Nephron (organoid): ENCODE results near the gene PPP1R2B.

Experiments
- H3K27ac Mint-ChIP-seq, 3 experiments: 2 replicates each; pipeline ENCODE4 v1.8.0; 2020; ENCODE audit warnings: mixed read lengths in 3 of 3, mild to moderate bottlenecking in 2 of 3, moderate library complexity in 1 of 3
- H3K27me3 Mint-ChIP-seq: 2 replicates; pipeline ENCODE4 v1.8.0; 2021; ENCODE audit warnings: low read depth, mild to moderate bottlenecking, moderate library complexity, mixed read lengths
- H3K36me3 Mint-ChIP-seq: 2 replicates; pipeline ENCODE4 v1.8.0; 2020; ENCODE audit warnings: low read depth, mixed read lengths
- H3K4me1 Mint-ChIP-seq: 2 replicates; pipeline ENCODE4 v1.8.0; 2020; ENCODE audit warnings: mixed read lengths
- H3K4me3 Mint-ChIP-seq, 3 experiments: 2 replicates each; pipeline ENCODE4 v1.8.0; 2020; ENCODE audit warnings: mild to moderate bottlenecking in 3 of 3, mixed read lengths in 3 of 3, moderate library complexity in 2 of 3
- H3K9me3 Mint-ChIP-seq: 2 replicates; pipeline ENCODE4 v1.8.0; 2020; ENCODE audit warnings: mixed read lengths
- TF ChIP-seq, protein P1 (sequence below), 3 experiments: fragments of 200-600 bp; sonication (generic); IDR thresholded peaks; one replicate each; pipeline ENCODE4 v1.5.0; 2021; ENCODE audit warnings: antibody characterized with exemption in 3 of 3; ENCODE audit not compliant: unreplicated experiment in 3 of 3

PPP1R2B gene

DNA sequence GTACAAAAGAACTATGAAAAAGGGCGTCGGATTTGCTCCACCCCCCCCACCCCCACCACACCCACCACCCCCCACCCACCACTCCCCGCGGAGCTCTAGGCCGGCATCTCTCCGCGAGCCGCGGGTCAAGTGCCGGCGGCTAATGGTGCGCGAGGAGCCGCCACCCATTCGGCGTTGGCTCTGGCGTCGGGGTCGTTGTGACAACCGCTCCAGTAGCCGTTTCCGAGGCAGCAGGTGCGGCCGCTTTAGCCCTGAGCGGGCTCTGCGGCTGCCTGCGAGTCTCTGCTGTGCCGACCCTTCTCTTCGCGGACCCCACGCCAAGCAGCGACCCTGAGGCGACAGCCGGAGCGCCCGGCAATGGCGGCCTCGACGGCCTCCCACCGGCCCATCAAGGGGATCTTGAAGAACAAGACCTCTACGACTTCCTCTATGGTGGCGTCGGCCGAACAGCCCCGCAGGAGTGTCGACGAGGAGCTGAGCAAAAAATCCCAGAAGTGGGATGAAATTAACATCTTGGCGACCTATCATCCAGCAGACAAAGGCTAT, at the start of gene PPP1R2B:
Gene PPP1R2B, plus strand, starts transcription at position 90 of the 546 bp plus-strand sequence. Its CDS starts 268 bp downstream, at position 358.
- Mint-ChIP-seq H3K4me1 (no peaks in the 10 kb centered on the region), H3K9me3 (peaks cover 32% of the 10 kb centered on the region), H3K36me3 (no peaks in the 10 kb centered on the region), H3K4me3 (no peak within 1 kb of the TSS), H3K27ac (no peak within 1 kb of the TSS), H3K27me3 (no peaks in the 10 kb centered on the region)
- TF ChIP-seq, protein P1, sequence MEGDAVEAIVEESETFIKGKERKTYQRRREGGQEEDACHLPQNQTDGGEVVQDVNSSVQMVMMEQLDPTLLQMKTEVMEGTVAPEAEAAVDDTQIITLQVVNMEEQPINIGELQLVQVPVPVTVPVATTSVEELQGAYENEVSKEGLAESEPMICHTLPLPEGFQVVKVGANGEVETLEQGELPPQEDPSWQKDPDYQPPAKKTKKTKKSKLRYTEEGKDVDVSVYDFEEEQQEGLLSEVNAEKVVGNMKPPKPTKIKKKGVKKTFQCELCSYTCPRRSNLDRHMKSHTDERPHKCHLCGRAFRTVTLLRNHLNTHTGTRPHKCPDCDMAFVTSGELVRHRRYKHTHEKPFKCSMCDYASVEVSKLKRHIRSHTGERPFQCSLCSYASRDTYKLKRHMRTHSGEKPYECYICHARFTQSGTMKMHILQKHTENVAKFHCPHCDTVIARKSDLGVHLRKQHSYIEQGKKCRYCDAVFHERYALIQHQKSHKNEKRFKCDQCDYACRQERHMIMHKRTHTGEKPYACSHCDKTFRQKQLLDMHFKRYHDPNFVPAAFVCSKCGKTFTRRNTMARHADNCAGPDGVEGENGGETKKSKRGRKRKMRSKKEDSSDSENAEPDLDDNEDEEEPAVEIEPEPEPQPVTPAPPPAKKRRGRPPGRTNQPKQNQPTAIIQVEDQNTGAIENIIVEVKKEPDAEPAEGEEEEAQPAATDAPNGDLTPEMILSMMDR (IDR thresholded peaks at IDR 0.05; ENCODE audit: unreplicated experiment in 3 of 3): no peak

DNA sequence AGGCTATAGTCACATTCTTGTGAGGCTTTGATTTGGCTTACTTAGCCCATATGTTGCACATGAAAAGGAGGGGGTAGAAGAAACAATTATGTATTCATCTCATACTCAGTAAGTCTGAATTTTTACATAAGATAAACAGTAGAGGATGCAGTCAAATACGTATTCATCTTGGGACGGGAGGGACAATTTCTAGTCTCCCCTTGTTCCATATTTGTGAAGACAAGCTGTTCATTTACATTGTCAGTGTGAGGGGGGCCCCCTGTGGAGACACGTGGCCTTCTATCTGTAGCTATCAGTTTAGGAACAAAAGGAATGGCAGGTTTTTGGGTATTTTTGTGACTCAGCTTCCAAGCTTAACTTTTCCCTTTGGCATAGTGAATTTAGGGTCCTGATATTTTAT, 49.2 kb upstream of the PPP1R2B start:
- H3K36me3 Mint-ChIP-seq: no peaks in the 10 kb centered on the region
- H3K4me3 Mint-ChIP-seq: no peak overlapping the region
- H3K27me3 Mint-ChIP-seq: peaks cover 7% of the 10 kb centered on the region
- H3K27ac Mint-ChIP-seq: no peak overlapping the region
- TF ChIP-seq, protein P1 (IDR thresholded peaks at IDR 0.05; ENCODE audit: unreplicated experiment in 3 of 3): no peak
- peaks cover 6% of the 10 kb centered on the region for H3K9me3 Mint-ChIP-seq
- H3K4me1 Mint-ChIP-seq: peaks cover 11% of the 10 kb centered on the region

DNA sequence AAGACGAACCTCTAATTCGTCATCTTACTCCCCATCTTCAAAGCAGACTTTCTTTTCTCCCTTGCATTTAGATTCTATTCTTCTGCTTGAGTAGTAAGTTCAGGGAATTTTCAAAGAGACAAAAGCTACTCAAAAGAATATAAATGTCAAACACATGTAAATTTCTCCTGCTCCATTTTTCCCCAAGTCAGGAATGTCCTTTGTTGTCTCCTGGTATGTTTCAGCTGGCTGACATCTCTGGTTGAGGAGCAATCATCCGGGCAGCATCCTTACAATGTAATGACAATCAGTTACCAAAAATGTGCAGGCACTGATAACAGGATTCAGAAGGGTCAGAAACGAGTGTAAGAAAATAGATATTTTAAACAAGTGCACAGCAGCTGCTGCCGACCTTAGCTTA, 47.6 kb upstream of the PPP1R2B start:
- peaks cover 3% of the 10 kb centered on the region for H3K27me3 Mint-ChIP-seq
- TF ChIP-seq, protein P1 (IDR thresholded peaks at IDR 0.05; ENCODE audit: unreplicated experiment in 3 of 3): no peak
- H3K4me1 Mint-ChIP-seq: peaks cover 11% of the 10 kb centered on the region
- no peak overlapping the region for H3K4me3 Mint-ChIP-seq
- H3K27ac Mint-ChIP-seq: peak overlapping the region in 1 of 3 experiments; percentile 27
- H3K36me3 Mint-ChIP-seq: no peaks in the 10 kb centered on the region
- H3K9me3 Mint-ChIP-seq: peaks cover 8% of the 10 kb centered on the region

DNA sequence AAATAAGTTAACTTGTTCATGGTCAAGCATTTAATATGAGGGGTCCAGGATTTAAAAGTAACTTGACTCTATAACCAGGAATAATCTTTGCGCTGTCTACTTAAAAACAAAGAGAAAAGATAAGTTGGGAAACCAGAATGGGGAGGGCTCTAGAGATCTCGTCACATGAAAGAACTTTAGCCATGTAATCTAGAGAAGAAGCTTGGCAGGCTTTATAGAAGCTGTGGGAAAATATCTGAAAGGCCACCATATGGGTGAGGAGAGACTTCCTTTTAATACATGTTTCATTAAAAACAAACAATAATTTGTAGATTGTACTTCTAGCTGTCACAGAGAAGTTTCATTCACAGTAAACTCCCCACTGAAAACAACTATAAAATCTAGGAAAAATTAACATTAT, 46.7 kb upstream of the PPP1R2B start:
- H3K27ac Mint-ChIP-seq: peak overlapping the region in 1 of 3 experiments; percentile 17
- TF ChIP-seq, protein P1 (IDR thresholded peaks at IDR 0.05; ENCODE audit: unreplicated experiment in 3 of 3): no peak

DNA sequence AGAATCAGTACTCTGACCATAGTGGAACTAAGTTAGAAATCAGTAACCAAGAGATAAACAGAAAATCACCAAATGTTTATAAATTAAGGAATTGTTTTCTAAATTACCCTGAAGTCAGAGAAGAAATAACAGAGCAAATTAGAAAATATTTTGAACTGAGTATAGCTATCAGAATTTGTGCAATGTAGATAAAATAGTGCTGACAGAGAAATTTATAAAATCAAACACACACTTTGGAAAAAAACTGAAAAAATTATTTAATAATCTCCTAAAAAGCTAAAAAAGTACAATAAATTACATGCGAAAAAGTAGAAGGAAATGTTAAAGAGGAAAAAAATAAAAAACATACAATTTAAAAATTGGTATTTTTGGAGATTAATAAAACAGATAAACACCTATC, 37.1 kb upstream of the PPP1R2B start:
- Mint-ChIP-seq H3K36me3 (no peaks in the 10 kb centered on the region), H3K9me3 (peaks cover 20% of the 10 kb centered on the region), H3K27ac (no peak overlapping the region), H3K4me1 (no peaks in the 10 kb centered on the region), H3K4me3 (no peak overlapping the region), H3K27me3 (no peaks in the 10 kb centered on the region)
- TF ChIP-seq, protein P1 (IDR thresholded peaks at IDR 0.05; ENCODE audit: unreplicated experiment in 3 of 3): no peak

More for the DNA sequence above, 46.7 kb upstream of the PPP1R2B start:
- peaks cover 3% of the 10 kb centered on the region for H3K27me3 Mint-ChIP-seq
- peaks cover 11% of the 10 kb centered on the region for H3K4me1 Mint-ChIP-seq
- no peak overlapping the region for H3K4me3 Mint-ChIP-seq
- H3K9me3 Mint-ChIP-seq: peaks cover 12% of the 10 kb centered on the region
- H3K36me3 Mint-ChIP-seq: no peaks in the 10 kb centered on the region

DNA sequence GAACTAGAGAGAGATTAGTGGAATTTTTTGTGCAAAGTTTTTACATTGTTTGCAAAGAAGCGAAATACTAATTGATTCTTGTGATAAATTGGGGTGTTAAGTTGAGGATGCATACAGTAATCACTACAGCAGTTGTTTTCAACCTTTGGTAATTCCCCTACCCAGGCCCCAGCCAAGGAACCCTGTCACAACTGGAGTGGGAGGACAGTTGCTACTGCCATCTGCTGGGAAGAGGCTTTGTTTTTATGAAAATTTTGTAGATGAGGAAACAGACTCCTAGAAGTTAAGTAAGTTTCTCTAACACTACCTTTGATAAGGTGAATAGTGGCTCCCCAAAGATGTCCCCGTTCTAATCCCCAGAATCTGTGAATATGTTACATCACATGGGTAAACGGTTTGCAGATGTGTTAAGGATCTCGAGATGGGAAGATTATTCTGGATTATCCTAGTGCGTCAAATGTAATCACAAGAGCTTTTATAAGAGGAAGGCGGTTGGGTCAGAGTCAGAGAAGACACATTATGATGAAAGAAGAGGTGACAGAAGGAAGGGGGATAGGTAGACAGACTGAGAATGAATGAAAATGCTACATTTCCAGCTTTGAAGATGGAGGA, 34.0 kb upstream of the PPP1R2B start:
- TF ChIP-seq, protein P1 (IDR thresholded peaks at IDR 0.05; ENCODE audit: unreplicated experiment in 3 of 3): peak; percentile 38 to 57 (median 49)
- H3K27me3 Mint-ChIP-seq: peaks cover 3% of the 10 kb centered on the region
- H3K27ac Mint-ChIP-seq: no peak overlapping the region
- peaks cover 4% of the 10 kb centered on the region for H3K4me1 Mint-ChIP-seq
- H3K36me3 Mint-ChIP-seq: no peaks in the 10 kb centered on the region
- H3K9me3 Mint-ChIP-seq: no peaks in the 10 kb centered on the region
- no peak overlapping the region for H3K4me3 Mint-ChIP-seq
